PC-9 (cell line): ENCODE results near the gene PBX3. TPM values are rescaled to one million over a fixed set of nuclear protein-coding genes. Genes with fewer than 3 reads are reported as not detected.

Experiments used
- BruUV-seq: library from RNA; stranded (reverse); fragments of 400-500 nt; replicated peaks from 2 replicates; lab custom pipeline; 2021; lab: Mats Ljungman, UMichigan
- CTCF ChIA-PET: fragments of 300-600 bp; sonication (Branson Sonifier 250); formaldehyde crosslinking; loops from one replicate; lab custom pipeline; 2022; ENCODE audit warnings: antibody characterized with exemption; lab: Charles Lee
- POLR2A ChIA-PET: fragments of 300-600 bp; sonication (Branson Sonifier 250); formaldehyde crosslinking; loops from one replicate; lab custom pipeline; 2022; ENCODE audit warnings: antibody characterized with exemption; ENCODE audit not compliant: unreplicated experiment; lab: Charles Lee
- DNase-seq, 2 experiments: peaks; one replicate each; pipeline versions ENCODE4 v3.0.0 to v3.0.0-alpha.2; 2015 to 2022; ENCODE audit warnings: mixed read lengths in 1 of 2
- H2AFZ ChIP-seq: fragments of 200-600 bp; sonication (generic); 2 replicates; pipeline ENCODE4 v1.8.1; 2017; ENCODE audit warnings: antibody characterized with exemption
- H3F3A ChIP-seq: fragments of 200-600 bp; sonication (generic); 2 replicates; pipeline ENCODE4 v1.8.1; 2017; ENCODE audit warnings: antibody characterized with exemption, mild to moderate bottlenecking, low read depth; ENCODE audit not compliant: insufficient read depth
- H3K27ac ChIP-seq: fragments of 200-600 bp; sonication (generic); 2 replicates; pipeline ENCODE4 v1.6.1; 2016; ENCODE audit warnings: mixed run types
- H3K27me3 ChIP-seq: fragments of 200-600 bp; sonication (generic); 2 replicates; pipeline ENCODE4 v1.6.1; 2016; ENCODE audit warnings: low read depth, mixed run types; ENCODE audit not compliant: insufficient read depth
- H3K36me3 ChIP-seq: fragments of 200-600 bp; sonication (generic); 2 replicates; pipeline ENCODE4 v1.6.1; 2016; ENCODE audit warnings: low read depth, mixed run types
- H3K4me1 ChIP-seq: fragments of 200-600 bp; sonication (generic); replicated peaks from 2 replicates; pipeline ENCODE4 v1.6.1; 2016; ENCODE audit warnings: mixed run types; ENCODE audit not compliant: insufficient read depth
- H3K4me2 ChIP-seq: fragments of 200-600 bp; sonication (generic); 2 replicates; pipeline ENCODE4 v1.6.1; 2017; ENCODE audit warnings: mixed run types
- H3K4me3 ChIP-seq: fragments of 200-600 bp; sonication (generic); 2 replicates; pipeline ENCODE4 v1.6.1; 2016; ENCODE audit warnings: mixed run types
- H3K79me2 ChIP-seq: fragments of 200-600 bp; sonication (generic); 2 replicates; pipeline ENCODE4 v1.6.1; 2017; ENCODE audit warnings: low read depth, mixed run types
- H3K9me2 ChIP-seq: fragments of 200-600 bp; sonication (generic); 2 replicates; pipeline ENCODE4 v1.8.1; 2017; ENCODE audit warnings: mild to moderate bottlenecking; ENCODE audit not compliant: insufficient read depth
- H3K9me3 ChIP-seq: fragments of 200-600 bp; sonication (generic); 2 replicates; pipeline ENCODE4 v1.8.1; 2016; ENCODE audit warnings: low read depth; ENCODE audit not compliant: insufficient read depth
- H4K20me1 ChIP-seq: fragments of 200-600 bp; sonication (generic); 2 replicates; pipeline ENCODE4 v1.8.1; 2017; ENCODE audit not compliant: insufficient read depth
- EZH2 ChIP-seq: fragments of 200-600 bp; sonication (generic); IDR thresholded peaks from 2 replicates; pipeline ENCODE4 v1.8.0; 2017; ENCODE audit warnings: antibody characterized with exemption, low read depth
- intact Hi-C: fragments of 100-400 bp; cut with micrococcal nuclease; formaldehyde crosslinking; loops from one replicate; pipeline ENCODE4 v1.10.0; 2022; ENCODE audit not compliant: unreplicated experiment
- total RNA-seq: library from RNA; stranded (reverse); gene quantifications from 2 replicates; pipeline ENCODE4 v1.2.3, GENCODE V29; 2021
- TF ChIP-seq, protein P1 (sequence below): fragments of 200-600 bp; sonication (generic); conservative IDR thresholded peaks from 2 replicates; pipeline ENCODE4 v1.6.1; 2017; ENCODE audit warnings: mixed run types, antibody characterized with exemption, mild to moderate bottlenecking, moderate library complexity

Gene PBX3
- total RNA-seq, 1 experiment from 2014 or later = 18.3 TPM

DNA sequence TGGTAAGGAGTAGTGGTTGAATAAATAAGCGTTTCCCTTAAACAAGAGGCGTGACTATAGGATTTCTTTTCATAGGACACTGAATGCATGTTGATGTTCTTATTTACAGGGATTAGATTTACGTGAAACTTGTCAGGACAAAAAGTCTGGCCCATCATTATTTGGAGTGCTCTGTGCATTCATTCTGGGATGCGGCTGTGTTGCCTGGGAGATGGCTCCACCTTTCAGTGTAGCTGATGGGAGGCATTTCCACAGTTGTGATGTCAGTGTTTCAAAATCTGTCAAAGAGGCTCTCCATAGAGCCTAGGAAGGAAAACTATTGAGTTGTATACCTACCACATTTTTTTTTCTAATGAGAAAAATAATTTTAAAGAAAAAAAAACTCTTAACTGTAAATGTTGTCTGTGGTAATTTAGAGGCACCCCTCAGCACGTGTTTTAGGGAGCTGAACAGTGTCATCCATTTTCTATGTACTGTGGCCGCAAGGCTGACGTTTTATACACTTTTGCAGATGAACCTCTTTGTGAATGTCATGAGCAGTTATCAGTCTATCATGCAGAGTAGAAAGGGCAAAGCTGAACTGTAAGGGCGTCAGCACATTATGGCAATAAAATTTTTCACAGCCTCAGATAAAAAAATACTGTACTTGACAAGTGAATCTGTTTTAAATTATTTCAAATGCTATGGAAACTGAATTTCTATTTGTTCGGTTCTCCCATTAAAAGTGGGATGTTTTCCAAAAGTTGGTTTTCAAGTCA is 202.7 kb downstream of the PBX3 start:
- Histone ChIP-seq H4K20me1 (no peaks in the 10 kb centered on the region), H3K79me2 (no peaks in the 10 kb centered on the region), H3K27me3 (no peaks in the 10 kb centered on the region), H3K4me1 (no peaks in the 10 kb centered on the region), H3K4me3 (no peak overlapping the region), H3K4me2 (no peak overlapping the region), H3K36me3 (no peaks in the 10 kb centered on the region), H3K27ac (no peak overlapping the region), H3K9me2 (no peaks in the 10 kb centered on the region), H3K9me3 (no peaks in the 10 kb centered on the region; the same call in 1 of the 2 replicates), H3F3A (no peaks in the 10 kb centered on the region), H2AFZ (no peak overlapping the region)
- BruUV-seq = no TSS peak
- POLR2A ChIA-PET = no interaction called here
- intact Hi-C loops = no loop called here
- no peak for DNase-seq
- CTCF ChIA-PET = no interaction called here
- TF ChIP-seq, protein P1, sequence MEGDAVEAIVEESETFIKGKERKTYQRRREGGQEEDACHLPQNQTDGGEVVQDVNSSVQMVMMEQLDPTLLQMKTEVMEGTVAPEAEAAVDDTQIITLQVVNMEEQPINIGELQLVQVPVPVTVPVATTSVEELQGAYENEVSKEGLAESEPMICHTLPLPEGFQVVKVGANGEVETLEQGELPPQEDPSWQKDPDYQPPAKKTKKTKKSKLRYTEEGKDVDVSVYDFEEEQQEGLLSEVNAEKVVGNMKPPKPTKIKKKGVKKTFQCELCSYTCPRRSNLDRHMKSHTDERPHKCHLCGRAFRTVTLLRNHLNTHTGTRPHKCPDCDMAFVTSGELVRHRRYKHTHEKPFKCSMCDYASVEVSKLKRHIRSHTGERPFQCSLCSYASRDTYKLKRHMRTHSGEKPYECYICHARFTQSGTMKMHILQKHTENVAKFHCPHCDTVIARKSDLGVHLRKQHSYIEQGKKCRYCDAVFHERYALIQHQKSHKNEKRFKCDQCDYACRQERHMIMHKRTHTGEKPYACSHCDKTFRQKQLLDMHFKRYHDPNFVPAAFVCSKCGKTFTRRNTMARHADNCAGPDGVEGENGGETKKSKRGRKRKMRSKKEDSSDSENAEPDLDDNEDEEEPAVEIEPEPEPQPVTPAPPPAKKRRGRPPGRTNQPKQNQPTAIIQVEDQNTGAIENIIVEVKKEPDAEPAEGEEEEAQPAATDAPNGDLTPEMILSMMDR = no peak
- no peak for TF ChIP-seq EZH2

DNA sequence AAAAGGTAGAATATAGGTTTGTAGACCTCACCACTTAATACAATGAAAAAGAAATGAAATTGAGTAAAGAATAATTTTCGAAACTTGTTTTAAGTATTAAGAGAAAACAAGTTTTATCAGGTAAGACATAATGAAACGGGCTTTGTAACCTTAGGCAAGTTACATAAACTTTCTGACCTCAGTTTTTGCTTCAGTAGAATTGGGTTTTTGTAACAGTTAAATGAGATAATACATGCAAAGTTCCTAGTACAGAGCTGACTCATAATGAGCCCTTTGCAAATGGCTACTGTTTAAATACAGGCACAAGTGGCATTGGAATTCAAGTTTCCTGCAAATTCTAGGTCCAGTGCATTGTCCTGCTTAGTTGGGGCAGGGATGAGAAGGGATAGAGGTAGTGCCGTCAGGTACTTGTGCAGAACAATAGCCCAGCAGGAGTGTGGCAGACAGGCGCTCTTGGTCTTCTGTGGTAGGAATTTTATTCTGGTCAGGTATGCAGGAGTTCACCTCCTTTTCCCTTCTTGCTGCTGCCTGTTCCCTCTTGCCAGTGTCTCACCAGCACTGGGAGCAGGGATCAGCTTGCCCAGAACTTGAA is 203.8 kb downstream of the PBX3 start:
- ChIA-PET POLR2A (no interaction called here), CTCF (no interaction called here)
- H3K27me3 ChIP-seq = no peaks in the 10 kb centered on the region
- H3K79me2 ChIP-seq = no peaks in the 10 kb centered on the region
- no TSS peak for BruUV-seq
- TF ChIP-seq, protein P1 = no peak
- no peak for TF ChIP-seq EZH2
- H2AFZ ChIP-seq = no peak overlapping the region
- intact Hi-C loops = no loop called here
- H3K27ac ChIP-seq = no peak overlapping the region
- H3K4me2 ChIP-seq = no peak overlapping the region
- no peaks in the 10 kb centered on the region for H3K4me1 ChIP-seq
- H3K9me3 ChIP-seq = no peaks in the 10 kb centered on the region; the same call in 1 of the 2 replicates
- H4K20me1 ChIP-seq = no peaks in the 10 kb centered on the region
- H3K36me3 ChIP-seq = no peaks in the 10 kb centered on the region
- H3K9me2 ChIP-seq = no peaks in the 10 kb centered on the region
- no peak overlapping the region for H3K4me3 ChIP-seq
- H3F3A ChIP-seq = no peaks in the 10 kb centered on the region
- DNase-seq = no peak

DNA sequence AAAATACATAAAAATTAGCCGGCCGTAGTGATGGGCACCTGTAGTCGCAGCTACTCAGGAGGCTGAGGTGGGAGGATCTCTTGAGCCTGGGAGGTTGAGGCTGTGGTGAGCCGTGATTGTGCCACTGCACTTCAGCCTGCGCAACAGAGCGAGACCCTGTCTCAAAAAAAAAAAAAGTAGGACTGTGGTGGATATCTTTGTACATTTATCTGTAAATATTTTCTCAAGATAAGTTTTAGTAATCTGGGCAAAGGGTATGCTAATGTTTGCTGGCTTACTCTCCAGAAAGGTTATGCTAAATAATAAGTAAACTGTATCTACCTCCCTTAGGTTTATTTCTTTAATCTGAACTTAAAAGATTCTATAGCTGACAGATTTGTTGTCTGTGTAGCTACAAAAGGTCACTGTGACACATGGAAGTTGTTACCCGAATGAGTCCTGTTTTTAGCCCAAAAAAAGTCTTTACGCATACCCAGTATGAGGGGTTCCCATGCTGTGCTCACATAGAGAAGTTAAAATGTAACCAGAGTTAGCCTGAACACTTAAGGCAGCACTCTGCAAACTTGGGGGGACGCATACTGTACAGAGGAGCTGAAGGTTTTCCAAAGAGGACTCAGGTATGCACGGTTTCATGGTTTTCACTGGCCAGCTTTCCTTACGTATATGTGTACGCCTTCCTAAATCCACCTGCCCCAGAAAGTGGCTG is 206.3 kb downstream of the PBX3 start:
- BruUV-seq = no TSS peak
- no peaks in the 10 kb centered on the region for H3K4me1 ChIP-seq
- H3K9me3 ChIP-seq = no peaks in the 10 kb centered on the region
- no peaks in the 10 kb centered on the region for H4K20me1 ChIP-seq
- POLR2A ChIA-PET = no interaction called here
- no peaks in the 10 kb centered on the region for H3K9me2 ChIP-seq
- DNase-seq = no peak
- intact Hi-C loops = no loop called here
- H3F3A ChIP-seq = no peaks in the 10 kb centered on the region
- no peaks in the 10 kb centered on the region for H3K36me3 ChIP-seq
- no peak overlapping the region for H3K4me2 ChIP-seq
- TF ChIP-seq EZH2 = no peak
- TF ChIP-seq, protein P1 = no peak
- H3K4me3 ChIP-seq = no peak overlapping the region
- no peaks in the 10 kb centered on the region for H3K27me3 ChIP-seq
- no peaks in the 10 kb centered on the region for H3K79me2 ChIP-seq
- CTCF ChIA-PET = no interaction called here
- H3K27ac ChIP-seq = no peak overlapping the region
- no peak overlapping the region for H2AFZ ChIP-seq
